ENCODE data around the gene SELENOW. TPM values are rescaled to one million over a fixed set of nuclear protein-coding genes. Genes with fewer than 3 reads are reported as not detected.
"Not testable (repeated sequence)": the region's sequence is repeated elsewhere in the genome, so short reads cannot be mapped to it uniquely, and the experiment has no call there.

The SELENOW gene
- polyA plus RNA-seq, 3 donors, result 103 to 204 (median 171) TPM

GRCh38 chr19:47801270-47801669 is 22.8 kb downstream of the SELENOW start:
- H3K9ac ChIP-seq (ENCODE audit: insufficient read depth, low read length, poor library complexity, severe bottlenecking), result no peak overlapping the region
- TF ChIP-seq CTCF (IDR thresholded peaks at IDR 0.05), result no peak
- no peaks in the 10 kb centered on the region for H3K79me2 ChIP-seq (ENCODE audit: insufficient read depth, low read length)
- no peak overlapping the region for H3K4me2 ChIP-seq (replicated peaks; ENCODE audit: extremely low read depth, low read length, poor library complexity, severe bottlenecking)
- intact Hi-C loops (cut with micrococcal nuclease), result no loop called here
- peaks cover 0 to 15% of the 10 kb centered on the region in 2 donors for H3K9me3 ChIP-seq (replicated peaks in 1 of 2; ENCODE audit: control insufficient read depth in 1 of 2, insufficient read depth in 1 of 2, low read length in 2 of 2)
- H3K4me3 ChIP-seq (replicated peaks in 1 of 3; ENCODE audit: low read depth in 2 of 3, low read length in 3 of 3), result no peak overlapping the region
- Mint-ChIP-seq H3K27me3 (ENCODE audit: low read depth in 3 of 3) (peaks cover 8 to 9% (median 9%) of the 10 kb centered on the region in 3 donors), H3K9me3 (peaks cover 3 to 16% (median 9%) of the 10 kb centered on the region in 7 donors), H3K4me3 (no peak overlapping the region), H3K27ac (no peak overlapping the region), H3K4me1 (no peaks in the 10 kb centered on the region), H3K36me3 (no peaks in the 10 kb centered on the region)
- DNase-seq, result no peak
- 100% methylated on average over 2 of the region's 4 CpGs for WGBS (ENCODE audit: insufficient coverage)
- H4K20me1 ChIP-seq (ENCODE audit: insufficient read depth, low read length), result no peaks in the 10 kb centered on the region
- no peaks in the 10 kb centered on the region for H3K36me3 ChIP-seq (replicated peaks in 1 of 2; ENCODE audit: control insufficient read depth in 1 of 2, insufficient read depth in 2 of 2, low read length in 2 of 2)
- H2AFZ ChIP-seq (ENCODE audit: insufficient read depth, low read depth, low read length, poor library complexity, severe bottlenecking), result no peak overlapping the region
- no peak overlapping the region for H3K27ac ChIP-seq (ENCODE audit: low read depth in 1 of 2, low read length in 2 of 2)
- H3K27me3 ChIP-seq (ENCODE audit: control insufficient read depth in 2 of 2, insufficient read depth in 2 of 2, low read length in 2 of 2), result no peaks in the 10 kb centered on the region
- no peaks in the 10 kb centered on the region for H3K4me1 ChIP-seq (ENCODE audit: control insufficient read depth in 1 of 2, insufficient read depth in 2 of 2, low read length in 2 of 2)

DNA sequence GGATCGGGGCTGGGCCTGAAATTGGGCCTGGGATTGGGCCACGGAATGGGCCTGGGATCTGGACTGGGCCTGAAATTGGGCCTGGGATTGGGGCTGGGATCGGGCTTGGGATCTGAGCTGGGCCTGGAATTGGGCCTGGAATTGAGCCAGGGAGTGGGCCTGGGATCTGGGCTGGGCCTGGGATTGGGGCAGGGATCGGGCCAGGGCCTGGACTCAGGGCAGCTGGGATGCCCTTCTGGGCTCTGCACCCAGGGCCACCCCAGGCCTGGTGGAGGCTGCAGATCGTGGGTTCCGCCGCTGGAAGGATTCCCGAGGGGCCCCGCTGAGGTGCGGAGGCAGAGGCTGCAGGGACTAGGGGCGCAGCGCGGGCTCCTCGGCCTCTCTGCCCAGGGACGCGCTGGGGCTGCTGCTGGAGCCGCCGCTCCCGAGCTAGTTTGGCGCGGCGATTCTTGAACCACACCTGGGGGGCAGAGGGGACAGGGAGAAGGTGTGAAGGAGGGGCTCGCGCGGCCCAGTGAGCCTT is 24.1 kb downstream of the SELENOW start:
- H4K20me1 ChIP-seq (ENCODE audit: insufficient read depth, low read length), result no peaks in the 10 kb centered on the region
- H3K79me2 ChIP-seq (ENCODE audit: insufficient read depth, low read length), result no peaks in the 10 kb centered on the region
- Mint-ChIP-seq H3K36me3 (no peaks in the 10 kb centered on the region), H3K4me3 (no peak overlapping the region), H3K27me3 (ENCODE audit: low read depth in 3 of 3) (peaks cover 5 to 9% (median 8%) of the 10 kb centered on the region in 3 donors), H3K4me1 (no peaks in the 10 kb centered on the region), H3K27ac (no peak overlapping the region), H3K9me3 (peaks cover 3 to 16% (median 9%) of the 10 kb centered on the region in 7 donors)
- H3K27me3 ChIP-seq (ENCODE audit: control insufficient read depth in 2 of 2, insufficient read depth in 2 of 2, low read length in 2 of 2), result no peaks in the 10 kb centered on the region
- no peak overlapping the region for H2AFZ ChIP-seq (ENCODE audit: insufficient read depth, low read depth, low read length, poor library complexity, severe bottlenecking)
- H3K4me1 ChIP-seq (ENCODE audit: control insufficient read depth in 1 of 2, insufficient read depth in 2 of 2, low read length in 2 of 2), result no peaks in the 10 kb centered on the region
- no peaks in the 10 kb centered on the region for H3K36me3 ChIP-seq (replicated peaks in 1 of 2; ENCODE audit: control insufficient read depth in 1 of 2, insufficient read depth in 2 of 2, low read length in 2 of 2)
- H3K4me2 ChIP-seq (replicated peaks; ENCODE audit: extremely low read depth, low read length, poor library complexity, severe bottlenecking), result no peak overlapping the region
- H3K27ac ChIP-seq (ENCODE audit: low read depth in 1 of 2, low read length in 2 of 2), result no peak overlapping the region
- no peak overlapping the region for H3K9ac ChIP-seq (ENCODE audit: insufficient read depth, low read length, poor library complexity, severe bottlenecking)
- WGBS (ENCODE audit: insufficient coverage), result 99% methylated on average over 6 of the region's 25 CpGs
- H3K9me3 ChIP-seq (replicated peaks in 1 of 2; ENCODE audit: control insufficient read depth in 1 of 2, insufficient read depth in 1 of 2, low read length in 2 of 2), result peaks cover 0 to 15% of the 10 kb centered on the region in 2 donors
- TF ChIP-seq CTCF (IDR thresholded peaks at IDR 0.05), result no peak
- no peak for DNase-seq
- intact Hi-C loops (cut with micrococcal nuclease), result no loop called here
- no peak overlapping the region for H3K4me3 ChIP-seq (replicated peaks in 1 of 3; ENCODE audit: low read depth in 2 of 3, low read length in 3 of 3)

GRCh38 chr19:47803148-47803547 is 24.6 kb downstream of the SELENOW start:
- H3K27ac ChIP-seq (ENCODE audit: low read depth in 1 of 2, low read length in 2 of 2); H3K27me3 Mint-ChIP-seq (ENCODE audit: low read depth in 3 of 3); H3K27me3 ChIP-seq (ENCODE audit: control insufficient read depth in 2 of 2, insufficient read depth in 2 of 2, low read length in 2 of 2); H2AFZ ChIP-seq (ENCODE audit: insufficient read depth, low read depth, low read length, poor library complexity, severe bottlenecking); H3K36me3 ChIP-seq (replicated peaks in 1 of 2; ENCODE audit: control insufficient read depth in 1 of 2, insufficient read depth in 2 of 2, low read length in 2 of 2); H3K4me3 ChIP-seq (replicated peaks in 1 of 3; ENCODE audit: low read depth in 2 of 3, low read length in 3 of 3); H4K20me1 ChIP-seq (ENCODE audit: insufficient read depth, low read length); H3K4me1 ChIP-seq (ENCODE audit: control insufficient read depth in 1 of 2, insufficient read depth in 2 of 2, low read length in 2 of 2); H3K27ac Mint-ChIP-seq; H3K9ac ChIP-seq (ENCODE audit: insufficient read depth, low read length, poor library complexity, severe bottlenecking); H3K4me3 Mint-ChIP-seq; intact Hi-C loops (cut with micrococcal nuclease); H3K4me2 ChIP-seq (replicated peaks; ENCODE audit: extremely low read depth, low read length, poor library complexity, severe bottlenecking); H3K36me3 Mint-ChIP-seq; DNase-seq; H3K79me2 ChIP-seq (ENCODE audit: insufficient read depth, low read length); H3K4me1 Mint-ChIP-seq: not testable (repeated sequence)
- peaks cover 3 to 16% (median 9%) of the 10 kb centered on the region in 7 donors for H3K9me3 Mint-ChIP-seq
- H3K9me3 ChIP-seq (replicated peaks in 1 of 2; ENCODE audit: control insufficient read depth in 1 of 2, insufficient read depth in 1 of 2, low read length in 2 of 2), result peaks cover 0 to 15% of the 10 kb centered on the region in 2 donors
- WGBS (ENCODE audit: insufficient coverage), result 100% methylated on average over 1 of the region's 21 CpGs
